Measurements from ENCODE around the gene KCTD6.

DNA sequence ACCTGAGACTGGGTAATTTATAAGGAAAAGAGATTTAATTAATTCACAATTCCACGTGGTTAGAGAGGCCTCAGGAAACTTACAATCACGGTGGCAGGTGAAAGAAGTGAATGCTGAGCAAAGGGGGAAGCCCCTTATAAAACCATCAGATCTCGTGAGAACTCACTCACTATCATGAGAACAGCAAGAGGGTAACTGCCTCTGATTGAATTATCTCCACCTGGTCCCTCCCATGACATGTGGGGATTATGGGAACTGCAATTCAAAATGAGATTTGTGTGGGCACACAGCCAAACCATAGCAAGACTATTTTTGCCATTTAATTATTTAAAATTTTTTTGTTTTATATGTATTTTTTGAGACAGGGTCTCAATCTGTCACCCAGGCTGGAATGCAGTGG, 27.0 kb upstream of the KCTD6 start:
- TF ChIP-seq POLR2A (IDR thresholded peaks at IDR 0.05): no peak
- TF ChIP-seq, protein P1, sequence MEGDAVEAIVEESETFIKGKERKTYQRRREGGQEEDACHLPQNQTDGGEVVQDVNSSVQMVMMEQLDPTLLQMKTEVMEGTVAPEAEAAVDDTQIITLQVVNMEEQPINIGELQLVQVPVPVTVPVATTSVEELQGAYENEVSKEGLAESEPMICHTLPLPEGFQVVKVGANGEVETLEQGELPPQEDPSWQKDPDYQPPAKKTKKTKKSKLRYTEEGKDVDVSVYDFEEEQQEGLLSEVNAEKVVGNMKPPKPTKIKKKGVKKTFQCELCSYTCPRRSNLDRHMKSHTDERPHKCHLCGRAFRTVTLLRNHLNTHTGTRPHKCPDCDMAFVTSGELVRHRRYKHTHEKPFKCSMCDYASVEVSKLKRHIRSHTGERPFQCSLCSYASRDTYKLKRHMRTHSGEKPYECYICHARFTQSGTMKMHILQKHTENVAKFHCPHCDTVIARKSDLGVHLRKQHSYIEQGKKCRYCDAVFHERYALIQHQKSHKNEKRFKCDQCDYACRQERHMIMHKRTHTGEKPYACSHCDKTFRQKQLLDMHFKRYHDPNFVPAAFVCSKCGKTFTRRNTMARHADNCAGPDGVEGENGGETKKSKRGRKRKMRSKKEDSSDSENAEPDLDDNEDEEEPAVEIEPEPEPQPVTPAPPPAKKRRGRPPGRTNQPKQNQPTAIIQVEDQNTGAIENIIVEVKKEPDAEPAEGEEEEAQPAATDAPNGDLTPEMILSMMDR (IDR thresholded peaks at IDR 0.05): no peak
